HG03354 (cell line): Measurements from ENCODE around the gene TNFRSF4.
"Not testable (repeated sequence)": the region's sequence is repeated elsewhere in the genome, so short reads cannot be mapped to it uniquely, and the experiment has no call there.

Source experiments
- ATAC-seq: cut with Tn5 transposase; IDR thresholded peaks from one replicate; pipeline ENCODE4 v1.9.1; 2021; ENCODE audit warnings: mild to moderate bottlenecking; ENCODE audit not compliant: unreplicated experiment, poor library complexity, severe bottlenecking

The TNFRSF4 gene

DNA sequence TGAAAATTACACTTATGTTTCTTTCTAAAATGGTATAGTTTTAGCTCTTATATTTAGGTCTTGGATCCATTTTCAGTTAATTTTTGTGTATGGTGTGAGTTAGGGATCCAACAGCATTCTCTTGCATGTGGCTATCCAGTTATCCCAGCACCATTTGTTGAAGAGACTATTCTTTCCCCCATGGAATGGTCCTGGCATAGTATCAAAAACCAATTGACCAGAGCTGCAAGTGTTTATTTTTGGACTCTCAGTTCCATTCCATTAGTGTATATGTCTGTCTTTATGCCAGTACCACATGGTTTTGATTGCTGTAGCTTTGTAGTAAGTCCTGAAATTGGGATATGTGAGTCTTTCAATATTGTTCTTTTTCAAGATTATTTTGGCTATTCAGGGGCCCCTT, 26.0 kb downstream of the TNFRSF4 start:
- no peak for ATAC-seq

DNA sequence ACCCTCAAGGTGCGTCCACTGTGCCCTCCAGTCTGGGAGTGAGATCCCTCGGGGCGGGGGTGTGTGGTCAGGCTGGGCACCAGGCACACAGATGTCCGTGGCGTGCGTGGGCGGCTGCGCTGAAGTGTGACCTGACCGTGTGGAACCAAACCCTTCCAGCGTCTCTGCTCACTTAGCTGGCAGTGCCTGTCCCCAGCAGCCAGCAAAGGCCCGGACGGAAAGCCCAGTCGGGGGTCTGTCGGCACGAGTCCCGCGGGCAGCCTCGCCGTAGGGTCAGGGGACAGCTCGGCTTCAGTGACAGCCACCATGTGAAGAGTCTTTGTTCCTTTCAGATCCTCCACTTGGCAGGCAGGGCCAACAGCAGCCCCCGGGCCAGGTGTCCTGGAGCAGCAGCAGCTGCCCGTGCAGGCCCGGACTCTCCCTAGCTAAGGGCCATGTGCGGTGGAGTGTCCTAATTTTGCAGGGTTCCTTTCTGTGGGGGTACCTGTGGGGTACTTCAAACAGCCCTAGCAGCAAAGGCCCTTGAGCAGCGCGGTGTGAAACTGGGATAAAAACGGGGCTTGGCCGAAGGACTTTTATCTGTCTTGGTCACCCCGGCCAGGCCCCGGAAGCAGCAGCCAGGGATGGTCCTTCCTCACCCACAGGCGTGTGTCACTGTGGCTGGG, 28.7 kb downstream of the TNFRSF4 start:
- no peak for ATAC-seq

DNA sequence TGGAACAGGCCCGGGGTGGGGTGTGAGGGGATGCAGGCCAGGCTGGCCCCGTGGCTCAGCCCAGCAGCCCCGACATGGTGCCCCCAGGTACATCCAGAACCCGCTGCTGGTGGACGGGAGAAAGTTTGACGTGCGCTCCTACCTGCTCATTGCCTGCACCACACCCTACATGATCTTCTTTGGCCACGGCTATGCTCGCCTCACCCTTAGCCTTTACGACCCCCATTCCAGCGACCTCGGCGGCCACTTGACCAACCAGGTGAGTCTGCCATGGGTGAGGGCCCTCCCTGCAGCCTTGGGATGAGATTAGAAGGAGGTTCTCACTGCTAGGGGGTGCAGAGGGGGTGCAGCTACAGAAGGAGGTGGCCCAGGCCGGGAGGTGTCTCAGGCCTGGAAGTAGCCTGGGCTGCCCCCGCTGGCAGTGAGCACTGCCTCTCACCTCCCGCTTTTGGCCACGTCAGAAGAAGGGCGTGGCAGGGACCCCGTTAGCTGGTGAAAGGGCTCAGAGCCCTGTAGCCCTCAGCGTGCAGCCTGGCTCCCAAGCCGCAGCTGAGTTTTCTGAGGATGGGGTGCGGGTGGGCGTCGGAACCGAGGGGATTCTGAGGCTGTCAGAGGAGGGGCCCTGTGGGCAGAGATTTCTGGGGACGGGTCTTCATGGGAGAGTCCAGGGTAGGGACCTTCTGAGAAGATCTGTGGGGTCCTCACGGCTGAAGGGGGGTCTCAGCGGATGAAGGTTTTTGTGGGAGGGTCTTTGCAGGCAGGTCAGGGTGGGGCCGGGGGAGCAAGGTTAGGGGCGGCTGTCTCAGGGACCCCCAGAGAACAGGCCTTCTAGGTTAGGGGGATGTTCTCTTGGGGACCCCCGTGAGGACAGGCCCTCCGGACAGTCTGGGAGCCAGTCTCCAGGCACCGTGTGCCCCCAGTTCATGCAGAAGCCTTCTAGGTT, 29.8 kb downstream of the TNFRSF4 start:
- ATAC-seq: no peak

DNA sequence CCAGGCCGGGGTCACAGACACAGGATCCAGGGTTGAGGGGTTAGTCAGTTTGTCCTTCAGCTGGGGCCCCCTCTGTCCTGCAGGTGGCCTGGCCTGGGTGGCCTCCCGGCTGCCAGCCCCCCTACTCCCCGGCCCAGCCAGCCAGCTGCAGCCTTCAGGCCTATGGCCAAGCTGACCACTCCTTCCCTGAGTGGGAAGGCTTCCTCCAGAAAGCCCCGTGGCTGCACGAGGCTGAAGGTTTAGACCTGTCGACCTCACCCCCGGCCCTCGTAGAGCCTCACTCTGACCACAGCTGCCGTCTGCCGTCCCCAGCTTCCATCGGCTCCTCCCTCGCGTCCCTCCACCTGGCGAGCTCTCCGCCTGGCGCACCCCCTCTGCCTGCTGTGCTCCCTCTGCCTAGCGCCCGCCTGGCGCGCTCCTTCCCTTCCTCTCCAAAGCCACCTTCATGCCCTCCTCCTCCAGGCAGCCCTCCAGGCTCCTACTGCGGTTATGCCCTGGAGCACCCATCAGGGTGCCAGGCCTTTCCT, 30.7 kb downstream of the TNFRSF4 start:
- no peak for ATAC-seq

DNA sequence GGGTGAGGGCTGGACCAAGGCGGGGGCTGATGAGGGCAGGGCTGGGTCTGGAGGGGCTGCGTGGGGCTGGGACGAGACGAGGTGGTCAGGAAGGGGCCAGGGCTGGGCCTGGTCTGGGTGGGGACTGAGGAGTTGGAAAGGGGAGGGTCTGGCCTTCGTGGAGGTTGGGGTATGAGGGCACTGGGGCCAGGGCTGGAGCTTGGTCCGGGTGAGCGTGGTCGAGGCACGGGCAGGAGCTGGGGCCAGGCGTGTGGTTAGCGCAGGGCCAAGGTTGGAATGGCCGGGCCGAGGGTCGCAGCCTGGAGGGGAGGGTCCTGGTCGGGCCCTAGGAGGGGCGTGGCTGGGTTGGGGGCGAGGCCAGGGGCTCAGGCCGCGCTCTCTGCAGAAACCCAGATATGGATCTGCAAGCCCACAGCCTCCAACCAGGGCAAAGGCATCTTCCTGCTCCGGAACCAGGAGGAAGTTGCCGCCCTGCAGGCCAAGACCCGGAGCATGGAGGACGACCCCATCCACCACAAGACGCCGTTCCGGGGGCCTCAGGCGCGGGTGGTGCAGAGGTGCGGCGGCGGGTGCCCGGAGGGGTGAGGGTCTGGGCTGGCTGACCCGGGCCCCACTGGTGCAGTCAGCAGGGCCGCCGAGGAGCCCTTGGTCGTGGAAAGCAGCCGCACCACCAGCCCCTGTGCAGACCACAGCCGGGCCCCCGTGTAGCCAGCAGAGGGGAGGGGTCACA, 31.3 kb downstream of the TNFRSF4 start:
- no peak for ATAC-seq

DNA sequence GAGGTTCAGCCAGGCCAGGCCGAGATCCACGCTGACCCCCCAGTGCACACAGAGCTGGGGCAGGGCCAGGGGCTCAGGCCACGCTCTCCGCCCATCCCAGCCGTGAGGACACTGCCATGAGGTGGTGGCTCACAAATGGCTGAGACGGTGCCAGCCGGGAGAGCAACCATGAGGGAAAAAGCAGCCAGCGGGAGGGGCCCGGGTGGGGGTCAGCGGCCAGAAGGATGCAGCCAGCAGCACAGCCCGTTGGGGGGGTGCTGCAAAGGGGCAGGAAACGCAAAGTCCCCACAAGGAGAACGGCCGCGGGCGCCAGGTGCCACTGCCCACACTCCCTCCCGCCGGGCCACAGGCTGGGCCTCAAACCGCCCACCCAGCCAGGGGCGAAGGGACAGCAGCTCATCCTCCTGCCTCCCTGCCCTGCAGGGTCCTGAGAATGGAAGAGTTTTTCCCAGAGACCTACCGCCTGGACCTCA, 32.0 kb downstream of the TNFRSF4 start:
- ATAC-seq: no peak

DNA sequence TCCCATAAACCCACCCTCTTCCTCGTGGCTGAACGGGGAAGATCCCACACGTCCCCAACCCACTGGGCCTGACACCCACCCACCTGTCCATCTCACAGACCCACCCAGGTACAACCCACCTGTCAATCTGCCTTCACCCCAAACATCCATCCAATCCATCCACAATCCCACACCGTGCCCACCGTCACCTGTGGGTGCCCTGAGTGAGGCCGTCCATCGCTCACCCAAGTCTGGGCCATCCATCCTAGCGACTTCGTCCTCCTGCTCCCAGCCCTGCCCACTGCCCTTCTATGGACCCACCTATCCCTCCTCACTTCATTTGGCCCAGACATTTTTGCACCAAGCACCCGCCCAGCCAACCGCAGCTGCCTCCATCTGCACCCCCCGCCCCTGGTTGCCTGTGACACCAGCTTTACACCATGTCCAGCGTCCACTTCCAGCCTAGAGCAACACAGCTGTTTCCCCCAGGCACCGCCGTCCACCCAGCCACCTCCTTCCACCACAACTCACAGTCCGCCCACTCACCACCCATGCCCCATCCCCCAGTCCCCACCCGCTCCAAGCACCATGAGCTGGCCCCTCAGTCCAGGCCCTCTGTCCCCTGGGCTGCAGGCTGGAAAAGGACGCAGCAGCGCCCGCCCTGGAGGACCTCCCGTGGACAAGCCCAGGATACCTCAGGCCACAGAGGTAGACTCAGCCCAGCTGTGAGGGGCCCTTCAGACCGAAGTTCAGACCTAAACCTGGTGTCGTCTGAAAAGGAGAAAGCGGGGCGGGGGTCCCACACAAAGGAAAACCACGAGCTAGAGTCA, 32.6 kb downstream of the TNFRSF4 start:
- no peak for ATAC-seq

DNA sequence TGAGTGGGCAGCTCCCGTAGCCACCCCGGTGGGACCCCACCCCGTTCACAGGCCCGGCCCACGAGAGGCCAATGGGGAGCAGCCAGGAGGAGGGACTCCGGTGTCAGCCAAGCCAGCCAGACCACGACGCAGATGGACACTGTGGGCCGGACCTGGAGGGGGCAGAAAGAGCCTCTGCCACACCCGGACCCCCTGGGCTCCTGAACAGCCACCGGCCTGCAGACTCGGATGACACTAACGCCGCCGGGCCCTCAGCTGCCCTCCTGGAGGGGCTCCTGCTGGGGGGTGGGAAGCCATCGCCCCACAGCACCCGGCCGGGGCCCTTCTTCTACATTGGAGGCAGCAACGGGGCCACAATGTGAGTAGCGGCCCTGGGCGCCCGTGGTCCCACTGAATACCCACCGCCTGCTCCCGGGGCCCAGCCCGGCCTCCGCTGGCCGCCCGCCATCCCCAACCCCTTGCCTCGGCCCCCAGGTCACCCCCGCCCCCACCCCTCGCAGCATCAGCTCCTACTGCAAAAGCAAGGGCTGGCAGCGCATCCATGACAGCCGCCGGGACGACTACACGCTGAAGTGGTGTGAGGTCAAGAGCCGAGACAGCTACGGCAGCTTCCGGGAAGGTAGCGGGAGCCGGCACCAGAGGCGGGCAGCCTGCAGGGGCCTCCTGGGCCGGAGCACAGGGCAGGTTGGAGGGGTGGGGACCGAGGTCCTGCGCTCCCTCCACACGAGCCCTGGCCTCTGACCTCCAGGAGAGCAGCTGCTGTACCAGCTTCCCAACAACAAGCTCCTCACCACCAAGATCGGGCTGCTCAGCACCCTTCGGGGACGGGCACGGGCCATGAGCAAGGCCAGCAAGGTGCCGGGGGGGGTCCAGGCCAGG, 33.7 kb downstream of the TNFRSF4 start:
- no peak for ATAC-seq

DNA sequence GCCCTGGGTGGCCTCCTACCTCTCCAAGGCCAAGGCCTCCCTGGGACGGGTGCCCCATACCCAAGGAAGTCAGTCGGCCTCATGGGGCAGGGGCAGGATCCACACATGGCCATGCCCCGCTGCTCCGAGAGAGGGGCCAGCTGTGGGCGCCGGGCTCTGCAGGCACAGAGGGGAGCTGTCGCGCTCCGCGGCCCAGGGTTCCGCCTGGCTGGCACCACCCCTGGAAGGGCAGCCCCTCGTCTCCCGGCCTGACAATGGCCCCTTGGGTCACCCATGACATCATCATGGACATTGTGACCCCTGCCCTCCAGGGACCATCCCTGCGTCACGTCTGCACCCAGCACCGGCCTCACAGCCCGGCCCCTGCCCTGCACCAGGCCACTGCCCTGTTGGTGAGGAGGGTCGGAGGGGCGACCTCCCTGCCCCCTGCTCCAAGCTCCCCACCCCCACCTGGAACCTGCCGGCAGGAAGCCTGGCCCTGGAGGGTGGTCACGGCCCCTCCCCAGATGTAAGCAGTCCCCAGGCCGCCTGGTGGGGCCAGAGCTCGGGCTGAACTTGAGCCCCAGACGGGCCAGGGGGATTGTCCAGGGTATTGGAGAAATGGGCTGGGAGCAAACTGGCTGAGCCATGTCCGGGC, 34.5 kb downstream of the TNFRSF4 start:
- ATAC-seq: no peak

DNA sequence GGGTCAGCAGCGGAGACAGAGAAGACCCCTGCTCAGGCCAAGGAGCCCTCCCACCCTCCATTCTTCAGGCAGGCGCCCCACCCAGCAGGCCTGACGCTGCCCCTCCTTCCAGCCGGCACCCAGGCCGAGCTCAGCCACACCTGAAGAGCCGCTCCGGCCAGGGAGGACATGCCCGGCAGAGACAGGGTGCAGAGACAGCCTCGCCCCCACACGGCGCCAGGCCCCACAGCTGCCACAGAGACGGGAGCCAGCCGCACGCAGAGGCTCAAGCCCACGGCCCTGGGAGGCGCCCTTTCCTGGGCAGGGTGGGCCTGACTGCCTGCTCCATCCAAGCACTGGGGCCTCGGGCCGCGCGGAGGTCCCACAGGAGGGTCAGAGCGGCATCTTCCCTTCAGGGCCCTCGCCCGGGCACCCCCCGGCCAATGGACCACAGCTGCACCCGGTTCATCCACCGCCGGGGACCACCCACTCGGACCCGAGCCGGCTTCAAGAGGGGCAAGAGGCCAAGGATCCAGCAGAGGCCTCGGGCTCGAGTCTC, 35.1 kb downstream of the TNFRSF4 start:
- no peak for ATAC-seq

DNA sequence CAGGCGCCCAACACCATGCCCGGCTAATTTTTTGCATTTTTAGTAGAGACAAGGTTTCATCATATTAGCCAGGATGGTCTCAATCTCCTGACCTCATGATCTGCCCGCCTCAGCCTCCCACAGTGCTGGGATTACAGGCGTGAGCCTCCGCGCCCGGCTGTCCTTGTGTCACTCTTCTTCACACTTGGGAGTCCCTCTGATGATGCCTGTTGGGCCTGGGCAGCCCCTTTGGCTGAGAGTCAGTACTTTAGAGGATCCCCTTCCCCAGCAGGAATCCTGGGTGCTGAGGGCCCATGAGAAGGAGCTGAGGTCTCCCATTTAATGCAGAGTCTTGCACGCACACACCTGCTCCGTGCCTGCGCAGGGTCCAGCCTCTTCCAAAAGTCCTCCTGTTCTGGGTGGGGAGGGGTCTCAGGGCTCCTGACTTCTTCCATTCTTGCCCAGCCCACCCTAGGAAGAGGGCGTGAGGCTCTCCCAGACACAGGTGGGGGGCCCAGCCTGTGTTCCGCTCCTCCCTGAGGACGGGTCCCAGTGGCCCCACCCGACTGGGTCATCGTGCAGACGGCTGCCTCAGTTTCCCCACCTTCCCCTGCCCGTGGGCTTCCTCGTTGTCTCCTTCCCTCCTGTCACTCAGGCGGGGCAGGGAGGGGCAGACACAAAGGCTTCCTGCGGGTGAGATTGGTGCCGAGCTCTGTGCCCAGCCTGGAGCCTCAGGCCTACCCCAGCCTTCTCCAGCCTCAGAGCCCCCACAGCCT, 36.3 kb downstream of the TNFRSF4 start:
- ATAC-seq: no peak

DNA sequence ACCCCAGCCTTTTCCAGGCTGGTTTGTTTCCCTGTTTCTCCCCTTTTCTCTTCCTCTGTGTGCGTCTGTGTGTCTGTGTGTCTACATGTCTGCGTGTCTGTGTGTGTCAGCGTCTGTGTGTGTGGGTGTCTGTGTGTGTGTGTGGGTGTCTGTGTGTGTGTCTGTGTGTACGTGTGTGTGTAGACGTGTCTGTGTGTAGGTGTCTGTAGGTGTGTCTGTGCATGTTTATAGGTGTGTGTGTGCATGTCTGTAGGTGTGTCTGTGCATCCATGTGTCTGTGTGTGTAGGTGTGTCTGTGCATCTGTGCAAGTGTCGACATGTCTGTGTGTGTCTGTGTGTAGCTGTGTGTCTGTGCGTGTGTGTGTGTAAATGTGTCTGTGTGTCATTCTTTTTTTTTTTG, 37.0 kb downstream of the TNFRSF4 start:
- ATAC-seq: no peak

DNA sequence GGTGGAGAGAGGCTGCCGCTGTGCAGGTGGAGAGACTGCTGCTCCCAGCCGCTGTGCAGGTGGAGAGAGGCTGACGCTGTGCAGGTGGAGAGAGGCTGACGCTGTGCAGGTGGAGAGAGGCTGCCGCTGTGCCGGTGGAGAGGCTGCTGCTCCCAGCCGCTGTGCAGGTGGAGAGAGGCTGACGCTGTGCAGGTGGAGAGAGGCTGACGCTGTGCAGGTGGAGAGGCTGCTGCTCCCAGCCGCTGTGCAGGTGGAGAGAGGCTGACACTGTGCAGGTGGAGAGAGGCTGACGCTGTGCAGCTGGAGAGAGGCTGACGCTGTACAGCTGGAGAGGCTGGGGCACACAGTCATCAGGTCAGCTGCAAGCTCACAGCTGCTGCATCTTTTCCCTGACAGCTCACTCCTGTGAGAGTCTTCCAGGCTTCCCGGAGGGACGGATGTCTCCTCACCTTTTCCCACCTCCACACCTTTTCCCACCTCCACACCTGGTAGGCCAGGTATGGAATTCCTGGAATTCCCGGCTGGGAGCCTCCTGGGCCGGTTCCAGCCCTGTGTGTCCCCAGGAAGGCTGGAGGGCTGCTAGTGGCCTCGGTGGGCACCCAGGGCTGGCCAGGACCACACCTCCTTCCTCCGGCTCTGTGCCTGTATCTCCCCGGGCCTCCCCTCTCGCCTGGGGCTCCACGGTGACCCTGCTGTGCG, 37.7 kb downstream of the TNFRSF4 start:
- not testable (repeated sequence) for ATAC-seq

DNA sequence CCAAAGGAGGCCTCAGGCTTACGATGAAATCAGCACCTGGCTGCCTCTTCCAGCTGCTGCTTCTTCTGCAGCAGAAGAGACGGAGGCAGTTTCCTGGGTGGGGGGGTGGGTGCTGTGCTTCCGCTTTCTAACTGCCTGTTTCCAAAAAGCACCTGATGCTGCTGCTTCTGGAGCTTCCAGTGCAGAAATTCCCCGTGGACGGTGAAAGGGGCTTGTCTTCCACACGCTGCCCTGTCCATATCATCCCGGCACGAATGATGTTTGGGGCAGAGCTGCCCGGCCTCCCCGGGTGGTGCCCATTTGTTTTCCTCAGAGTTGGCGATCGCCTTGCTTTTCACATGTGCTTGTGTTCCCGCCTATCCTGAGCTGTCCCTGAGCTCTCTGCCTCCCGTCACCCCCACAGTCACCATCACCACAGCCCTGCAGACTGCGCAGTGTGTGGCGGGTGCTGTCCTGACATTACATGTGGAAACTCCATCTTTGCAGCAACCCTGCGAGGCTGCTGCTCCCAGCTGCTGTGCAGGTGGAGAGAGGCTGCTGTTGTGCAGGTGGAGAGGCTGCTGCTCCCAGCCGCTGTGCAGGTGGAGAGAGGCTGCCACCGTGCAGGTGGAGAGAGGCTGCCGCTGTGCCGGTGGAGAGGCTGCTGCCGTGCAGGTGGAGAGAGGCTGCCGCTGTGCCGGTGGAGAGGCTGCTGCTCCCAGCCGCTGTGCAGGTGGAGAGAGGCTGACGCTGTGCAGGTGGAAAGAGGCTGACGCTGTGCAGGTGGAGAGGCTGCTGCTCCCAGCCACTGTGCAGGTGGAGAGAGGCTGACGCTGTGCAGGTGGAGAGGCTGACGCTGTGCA, 38.5 kb downstream of the TNFRSF4 start:
- ATAC-seq: no peak

DNA sequence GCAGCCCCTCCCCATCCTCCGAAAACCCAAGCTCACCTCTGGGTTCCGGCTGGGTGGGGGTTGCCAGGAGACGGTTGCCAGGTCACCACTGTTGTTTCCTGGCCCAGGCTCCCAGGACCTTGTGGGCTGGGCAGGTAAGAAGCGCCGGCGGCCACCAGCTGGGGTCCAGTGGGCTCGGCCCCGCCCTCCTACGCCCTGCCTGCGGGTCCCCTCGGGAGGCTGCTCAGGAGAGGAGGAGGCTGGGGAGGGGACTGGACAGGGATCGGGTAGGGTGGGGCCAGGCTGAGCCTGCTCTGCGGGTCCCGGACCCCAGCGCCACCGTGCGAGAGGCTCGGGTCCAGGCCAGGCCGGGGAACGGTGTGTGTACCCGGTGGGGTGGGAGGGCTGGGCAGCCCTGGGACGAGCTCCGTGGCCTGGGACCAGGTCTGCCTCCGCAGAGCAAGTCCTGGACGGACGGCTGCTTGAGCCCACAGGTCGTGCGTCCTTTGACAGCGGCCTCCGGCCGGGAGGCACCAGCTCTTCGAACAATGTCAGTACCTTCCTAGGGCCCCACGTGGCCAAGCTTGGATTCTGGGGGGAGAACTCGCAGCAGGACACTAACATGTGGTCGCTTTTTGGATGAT, 40.0 kb downstream of the TNFRSF4 start, which contains the start of gene TTLL10:
TTLL10 (plus strand) TSS at position 88 of the 623 bp plus-strand sequence. CDS start 5,336 bp downstream, outside the sequence.
- ATAC-seq: no peak
